Ishikawa (cell line): ENCODE measurements around the gene SSTR5.

Experiments used
- CEBPB ChIP-seq: IDR thresholded peaks from 2 replicates; pipeline ENCODE4 v1.6.1; 2012
- CREB1 ChIP-seq: IDR thresholded peaks from 2 replicates; pipeline ENCODE4 v1.6.1; 2012; ENCODE audit warnings: low read depth
- EGR1 ChIP-seq: IDR thresholded peaks from 2 replicates; pipeline ENCODE4 v1.6.1; 2012
- EP300 ChIP-seq: IDR thresholded peaks from 2 replicates; pipeline ENCODE4 v1.6.1; 2012; ENCODE audit warnings: borderline replicate concordance
- FOXM1 ChIP-seq: IDR thresholded peaks from 2 replicates; pipeline ENCODE4 v1.6.1; 2012; ENCODE audit warnings: low read depth, borderline replicate concordance
- MAX ChIP-seq: IDR thresholded peaks from 2 replicates; pipeline ENCODE4 v1.6.1; 2012
- NFIC ChIP-seq: IDR thresholded peaks from 2 replicates; pipeline ENCODE4 v1.6.1; 2012
- RAD21 ChIP-seq: IDR thresholded peaks from 2 replicates; pipeline ENCODE4 v1.6.1; 2012; ENCODE audit warnings: low read depth
- TAF1 ChIP-seq: IDR thresholded peaks from 2 replicates; pipeline ENCODE4 v1.6.1; 2012; ENCODE audit warnings: low read depth, mild to moderate bottlenecking
- TCF12 ChIP-seq: IDR thresholded peaks from 2 replicates; pipeline ENCODE4 v1.6.1; 2012; ENCODE audit warnings: low read depth
- TEAD4 ChIP-seq: IDR thresholded peaks from 2 replicates; pipeline ENCODE4 v1.6.1; 2012
- YY1 ChIP-seq: IDR thresholded peaks from 2 replicates; pipeline ENCODE4 v1.6.1; 2012; ENCODE audit warnings: low read depth
- ZBTB7A ChIP-seq: IDR thresholded peaks from 2 replicates; pipeline ENCODE4 v1.6.1; 2012; ENCODE audit warnings: low read depth
- TF ChIP-seq, protein P1 (sequence below): IDR thresholded peaks from 2 replicates; pipeline ENCODE4 v1.6.1; 2012; ENCODE audit warnings: low read depth, mild to moderate bottlenecking

DNA sequence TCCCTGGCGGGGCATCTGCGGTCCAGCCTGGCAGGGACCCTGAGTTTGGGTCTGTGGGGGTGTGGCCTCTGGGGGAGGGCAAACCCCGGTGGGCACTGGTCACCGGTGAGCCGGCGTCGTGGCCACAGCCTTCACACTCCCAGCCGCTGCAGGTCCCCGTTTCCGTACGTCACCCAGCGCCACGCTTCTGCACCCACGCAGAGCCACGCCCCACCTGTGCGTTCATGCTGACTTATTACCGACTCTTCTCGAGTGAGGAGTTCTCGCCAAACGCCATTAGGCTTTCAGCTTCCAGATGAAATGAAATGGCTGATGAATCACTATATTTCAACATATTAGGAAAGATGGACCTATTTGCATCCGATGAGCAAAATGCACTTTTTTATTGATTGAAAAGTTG lies 8.8 kb upstream of the SSTR5 start:
- no peak for TF ChIP-seq EP300
- no peak for TF ChIP-seq RAD21
- TF ChIP-seq EGR1: no peak
- TF ChIP-seq ZBTB7A: no peak
- no peak for TF ChIP-seq FOXM1
- TF ChIP-seq, protein P1, sequence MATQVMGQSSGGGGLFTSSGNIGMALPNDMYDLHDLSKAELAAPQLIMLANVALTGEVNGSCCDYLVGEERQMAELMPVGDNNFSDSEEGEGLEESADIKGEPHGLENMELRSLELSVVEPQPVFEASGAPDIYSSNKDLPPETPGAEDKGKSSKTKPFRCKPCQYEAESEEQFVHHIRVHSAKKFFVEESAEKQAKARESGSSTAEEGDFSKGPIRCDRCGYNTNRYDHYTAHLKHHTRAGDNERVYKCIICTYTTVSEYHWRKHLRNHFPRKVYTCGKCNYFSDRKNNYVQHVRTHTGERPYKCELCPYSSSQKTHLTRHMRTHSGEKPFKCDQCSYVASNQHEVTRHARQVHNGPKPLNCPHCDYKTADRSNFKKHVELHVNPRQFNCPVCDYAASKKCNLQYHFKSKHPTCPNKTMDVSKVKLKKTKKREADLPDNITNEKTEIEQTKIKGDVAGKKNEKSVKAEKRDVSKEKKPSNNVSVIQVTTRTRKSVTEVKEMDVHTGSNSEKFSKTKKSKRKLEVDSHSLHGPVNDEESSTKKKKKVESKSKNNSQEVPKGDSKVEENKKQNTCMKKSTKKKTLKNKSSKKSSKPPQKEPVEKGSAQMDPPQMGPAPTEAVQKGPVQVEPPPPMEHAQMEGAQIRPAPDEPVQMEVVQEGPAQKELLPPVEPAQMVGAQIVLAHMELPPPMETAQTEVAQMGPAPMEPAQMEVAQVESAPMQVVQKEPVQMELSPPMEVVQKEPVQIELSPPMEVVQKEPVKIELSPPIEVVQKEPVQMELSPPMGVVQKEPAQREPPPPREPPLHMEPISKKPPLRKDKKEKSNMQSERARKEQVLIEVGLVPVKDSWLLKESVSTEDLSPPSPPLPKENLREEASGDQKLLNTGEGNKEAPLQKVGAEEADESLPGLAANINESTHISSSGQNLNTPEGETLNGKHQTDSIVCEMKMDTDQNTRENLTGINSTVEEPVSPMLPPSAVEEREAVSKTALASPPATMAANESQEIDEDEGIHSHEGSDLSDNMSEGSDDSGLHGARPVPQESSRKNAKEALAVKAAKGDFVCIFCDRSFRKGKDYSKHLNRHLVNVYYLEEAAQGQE: no peak
- TF ChIP-seq TEAD4: no peak
- TF ChIP-seq TCF12: no peak
- TF ChIP-seq MAX: no peak
- no peak for TF ChIP-seq TAF1
- no peak for TF ChIP-seq CREB1
- no peak for TF ChIP-seq YY1
- TF ChIP-seq CEBPB: no peak
- TF ChIP-seq NFIC: no peak
